C4-2B (cell line): ENCODE measurements around the gene TSFM.
"Not testable (repeated sequence)": the region's sequence is repeated elsewhere in the genome, so short reads cannot be mapped to it uniquely, and the experiment has no call there.

Experiments used
- H3K27ac ChIP-seq: fragments of 450-650 bp; 2 replicates; pipeline ENCODE4 v1.5.1; 2017
- CTCF ChIP-seq: fragments of 450-650 bp; conservative IDR thresholded peaks from 2 replicates; pipeline ENCODE4 v1.5.1; 2017; ENCODE audit warnings: mild to moderate bottlenecking
- ZFX ChIP-seq: fragments of 450-650 bp; IDR thresholded peaks from 2 replicates; pipeline ENCODE4 v1.6.1; 2017

TSFM gene

GRCh38 chr12:57813111-57813970, 30.8 kb downstream of the TSFM start:
- no peak overlapping the region for H3K27ac ChIP-seq
- TF ChIP-seq ZFX (no peak), CTCF (no peak)

GRCh38 chr12:57813971-57814772, 31.6 kb downstream of the TSFM start:
- no peak overlapping the region for H3K27ac ChIP-seq
- TF ChIP-seq CTCF, result no peak
- no peak for TF ChIP-seq ZFX

GRCh38 chr12:57815177-57816000, 32.8 kb downstream of the TSFM start:
- TF ChIP-seq CTCF (no peak), ZFX (no peak)
- H3K27ac ChIP-seq, result no peak overlapping the region

DNA sequence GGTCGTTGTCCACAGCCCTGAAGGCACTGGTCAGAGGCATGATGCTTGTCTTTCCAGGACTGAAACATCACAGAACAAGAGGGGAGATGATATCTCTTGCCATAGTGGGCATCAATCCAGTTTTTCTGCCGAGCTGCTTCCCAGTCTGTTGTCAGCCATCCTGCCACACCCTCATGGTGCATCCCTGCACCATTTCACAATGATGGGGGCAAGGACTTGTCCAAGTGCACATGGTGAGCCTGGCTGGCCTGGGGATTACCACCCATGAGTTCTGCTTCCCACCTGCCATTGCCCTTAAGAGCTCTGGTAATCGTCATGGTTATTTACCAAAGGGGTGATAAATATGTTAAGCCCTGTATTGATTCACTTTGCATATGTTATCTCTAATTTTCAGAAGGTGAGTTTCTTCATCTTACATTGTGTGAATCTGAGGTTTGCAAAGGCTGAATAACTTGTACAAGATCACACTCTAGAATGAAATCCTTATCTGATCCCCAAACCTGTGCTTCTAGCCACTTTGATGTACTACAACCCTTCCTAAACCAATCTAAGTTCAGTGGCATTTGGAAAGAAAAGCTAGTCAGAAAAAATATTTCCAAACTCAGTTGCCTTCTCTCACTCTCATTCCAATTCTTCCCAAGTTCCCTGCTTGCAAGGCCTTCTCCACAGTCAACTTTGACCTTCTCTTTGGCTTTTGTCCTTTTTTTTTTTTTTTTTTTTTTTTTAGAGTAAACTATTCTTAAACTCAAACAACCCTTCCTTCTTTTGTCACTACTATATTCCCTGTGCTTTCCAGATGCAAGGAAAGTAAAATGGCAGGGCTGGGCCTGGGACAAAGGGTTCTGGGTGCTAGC, 33.6 kb downstream of the TSFM start:
- TF ChIP-seq ZFX (no peak), CTCF (no peak)
- H3K27ac ChIP-seq, result no peak overlapping the region

- H3K27ac ChIP-seq, result no peak overlapping the region
- no peak for TF ChIP-seq ZFX
- TF ChIP-seq CTCF, result no peak
Measured at GRCh38 chr12:57816855-57817151, 34.2 kb downstream of the TSFM start.

GRCh38 chr12:57817261-57817989, 34.8 kb downstream of the TSFM start:
- H3K27ac ChIP-seq, result no peak overlapping the region
- no peak for TF ChIP-seq ZFX
- TF ChIP-seq CTCF, result no peak

DNA sequence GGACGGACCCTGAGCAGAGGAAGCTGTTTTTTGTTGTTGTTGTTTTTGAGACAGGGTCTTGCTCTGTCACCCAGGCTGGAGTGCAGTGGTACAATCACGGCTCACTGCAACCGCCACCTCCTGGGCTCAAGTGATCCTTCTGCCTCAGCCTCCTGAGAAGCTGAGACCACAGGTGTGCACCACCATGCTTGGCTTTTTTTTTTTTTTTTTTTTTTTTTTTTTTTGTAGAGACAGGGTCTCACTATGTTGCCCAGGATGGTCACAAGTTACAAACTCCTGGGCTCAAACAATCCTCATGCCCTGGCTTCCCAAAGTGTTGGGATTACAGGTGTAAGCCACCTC, 35.4 kb downstream of the TSFM start:
- not testable (repeated sequence) for H3K27ac ChIP-seq

DNA sequence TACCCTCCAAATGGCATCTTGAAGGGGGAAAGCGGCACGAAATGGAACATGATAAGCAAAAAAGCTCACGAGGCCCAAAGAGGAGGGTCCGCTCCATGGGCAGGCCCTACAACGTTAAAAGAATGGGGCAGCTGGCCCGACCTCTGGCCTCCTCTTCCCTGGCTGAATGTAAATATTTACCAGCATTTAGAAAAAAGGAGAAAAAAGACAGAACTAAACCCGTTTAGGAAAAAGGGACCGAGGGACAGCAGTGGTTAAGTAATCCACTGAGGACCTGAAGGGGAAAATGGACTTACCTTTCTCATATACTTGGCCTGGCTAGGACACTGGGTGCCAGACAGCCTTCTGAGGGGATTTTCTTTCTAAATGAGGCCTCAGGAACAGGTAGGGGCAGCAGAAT, 37.5 kb downstream of the TSFM start:
- H3K27ac ChIP-seq, result not testable (repeated sequence)

- not testable (repeated sequence) for H3K27ac ChIP-seq
Measured at GRCh38 chr12:57821015-57821414, 38.4 kb downstream of the TSFM start.
